Naive thymus-derived CD4-positive, alpha-beta T cell (primary cell): ENCODE data around the gene CC2D1A. TPM values are rescaled to one million over a fixed set of nuclear protein-coding genes. Genes with fewer than 3 reads are reported as not detected.

Source experiments
- ATAC-seq: fragments of 150-1000 bp; cut with Tn5 transposase; 2 replicates; pipeline ENCODE4 v1.10.0; 2021; ENCODE audit warnings: mild to moderate bottlenecking, moderate library complexity
- CTCF ChIA-PET: fragments of 350-600 bp; sonication (Branson Sonifier 250); formaldehyde crosslinking; loops from one replicate; lab custom pipeline; 2021; ENCODE audit warnings: antibody characterized with exemption; lab: Charles Lee
- POLR2A ChIA-PET: fragments of 350-600 bp; sonication (Branson Sonifier 250); formaldehyde crosslinking; loops from one replicate; lab custom pipeline; 2021; ENCODE audit warnings: antibody characterized with exemption, inconsistent platforms; lab: Charles Lee
- DNase-seq, 9 donors: peaks; one replicate each; pipeline versions ENCODE4 v3.0.0 to v3.0.0-alpha.2; 2020 to 2022; ENCODE audit warnings: mixed read lengths in 1 of 9
- H3K27ac ChIP-seq: one replicate; pipeline ENCODE4 v1.7.0; 2013; ENCODE audit warnings: mild to moderate bottlenecking, low read depth, low read length, moderate library complexity
- H3K27me3 ChIP-seq, 2 donors: one replicate each; pipeline ENCODE4 v1.7.0; 2013; ENCODE audit warnings: low read length in 2 of 2, mild to moderate bottlenecking in 2 of 2, moderate library complexity in 2 of 2; ENCODE audit not compliant: control insufficient read depth in 2 of 2, insufficient read depth in 2 of 2
- H3K36me3 ChIP-seq, 3 experiments: 1 replicate in 2 of 3; 2 replicates in 1 of 3; pipeline ENCODE4 v1.7.0; 2013; ENCODE audit warnings: low read length in 3 of 3, mild to moderate bottlenecking in 3 of 3, moderate library complexity in 1 of 3; ENCODE audit not compliant: insufficient read depth in 3 of 3, control insufficient read depth in 2 of 3
- H3K4me1 ChIP-seq, 2 donors: one replicate each; pipeline ENCODE4 v1.7.0; 2013; ENCODE audit warnings: low read length in 2 of 2, mild to moderate bottlenecking in 2 of 2, moderate library complexity in 1 of 2; ENCODE audit not compliant: control insufficient read depth in 2 of 2, insufficient read depth in 2 of 2
- H3K4me3 ChIP-seq: 2 replicates; pipeline ENCODE4 v1.7.0; 2013; ENCODE audit warnings: mild to moderate bottlenecking, low read length
- H3K9me3 ChIP-seq, 3 experiments: 1 replicate in 2 of 3; 2 replicates in 1 of 3; pipeline ENCODE4 v1.7.0; 2013; ENCODE audit warnings: low read length in 3 of 3; ENCODE audit not compliant: control insufficient read depth in 2 of 3
- H3K27ac Mint-ChIP-seq, 9 donors: one replicate each; pipeline ENCODE4 v1.8.0; 2020 to 2022; ENCODE audit warnings: mixed read lengths in 9 of 9, mild to moderate bottlenecking in 8 of 9, moderate library complexity in 5 of 9, inconsistent platforms in 2 of 9
- H3K27me3 Mint-ChIP-seq, 5 donors: one replicate each; pipeline ENCODE4 v1.8.0; 2021 to 2022; ENCODE audit warnings: mixed read lengths in 5 of 5, mild to moderate bottlenecking in 1 of 5
- H3K36me3 Mint-ChIP-seq, 5 donors: one replicate each; pipeline ENCODE4 v1.8.0; 2020 to 2022; ENCODE audit warnings: mixed read lengths in 5 of 5, mild to moderate bottlenecking in 3 of 5, inconsistent platforms in 1 of 5
- H3K4me1 Mint-ChIP-seq, 7 donors: one replicate each; pipeline ENCODE4 v1.8.0; 2020 to 2022; ENCODE audit warnings: mixed read lengths in 7 of 7, mild to moderate bottlenecking in 3 of 7, inconsistent platforms in 1 of 7
- H3K4me3 Mint-ChIP-seq, 10 donors: one replicate each; pipeline ENCODE4 v1.8.0; 2020 to 2022; ENCODE audit warnings: mild to moderate bottlenecking in 10 of 10, mixed read lengths in 10 of 10, moderate library complexity in 6 of 10, inconsistent platforms in 2 of 10
- H3K9me3 Mint-ChIP-seq, 11 donors: one replicate each; pipeline ENCODE4 v1.8.0; 2020 to 2022; ENCODE audit warnings: mixed read lengths in 11 of 11, mild to moderate bottlenecking in 4 of 11, inconsistent platforms in 1 of 11, moderate library complexity in 1 of 11
- intact Hi-C, 2 donors: fragments of 100-400 bp; cut with micrococcal nuclease; formaldehyde crosslinking; loops; one replicate each; pipeline ENCODE4 v1.15.1; 2023
- polyA plus RNA-seq, 2 donors: library from polyadenylated mRNA; unstranded; fragments of 300-500 nt; fragmentation: Illumina TruSeq; gene quantifications; one replicate each; pipeline ENCODE4 v1.2.3, GENCODE V29; 2021
- total RNA-seq, 6 experiments: library from RNA in 5 of 6; stranded (reverse) in 5 of 6; gene quantifications; 1 replicate in 5 of 6; 2 replicates in 1 of 6; pipeline ENCODE4 v1.2.3 and lab custom pipeline; 2021 to 2026

Gene CC2D1A
- total and polyA plus RNA-seq, 7 experiments from 2014 or later = 4.1 to 33.1 (median 28.8) TPM

DNA sequence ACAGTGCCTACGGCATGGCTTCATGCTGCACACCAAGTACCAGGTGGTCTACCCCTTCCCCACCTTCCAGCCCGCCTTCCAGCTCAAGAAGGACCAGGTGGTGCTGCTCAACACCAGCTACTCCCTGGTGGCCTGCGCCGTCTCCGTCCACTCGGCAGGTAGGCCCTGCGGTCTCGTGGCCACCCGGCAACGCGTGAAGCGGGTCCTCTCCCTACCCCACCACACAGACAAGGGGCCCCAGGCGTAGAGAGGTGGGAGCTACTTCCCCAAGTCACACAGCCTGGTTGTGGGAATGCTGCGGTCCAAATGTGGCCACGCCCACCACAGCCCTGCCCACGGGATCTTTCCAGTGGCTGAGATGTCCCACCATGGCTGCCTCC lies 50.4 kb downstream of the CC2D1A start:
- Histone ChIP-seq H3K36me3 (peaks cover 0 to 73% (median 0%) of the 10 kb centered on the region in 3 experiments), H3K9me3 (no peaks in the 10 kb centered on the region), H3K4me1 (peaks cover 13 to 17% of the 10 kb centered on the region in 2 donors), H3K27me3 (no peaks in the 10 kb centered on the region), H3K27ac (no peak overlapping the region), H3K4me3 (no peak overlapping the region)
- peak overlapping the region in 1 of 9 donors; percentile 25 for H3K27ac Mint-ChIP-seq
- peak overlapping the region in 1 of 10 donors; percentile 53 for H3K4me3 Mint-ChIP-seq
- ChIA-PET POLR2A (interaction anchor here (0.6 to 6.3 kb wide), 5 partner anchors 29 to 93 kb away, joined by 4 to 59 read pairs (median 5); partner anchors contain the start of gene IL27RA), CTCF (interaction anchor here (1.2 kb wide), 2 partner anchors 20 to 30 kb away, joined by 3 read pairs; no protein-coding TSS in a partner anchor)
- no peak for ATAC-seq
- H3K4me1 Mint-ChIP-seq = peaks cover 5 to 28% (median 19%) of the 10 kb centered on the region in 7 donors
- H3K27me3 Mint-ChIP-seq = no peaks in the 10 kb centered on the region
- H3K36me3 Mint-ChIP-seq = peaks cover 0 to 17% (median 2%) of the 10 kb centered on the region in 5 donors
- intact Hi-C loops = no loop called here
- DNase-seq = no peak
- H3K9me3 Mint-ChIP-seq = no peaks in the 10 kb centered on the region

DNA sequence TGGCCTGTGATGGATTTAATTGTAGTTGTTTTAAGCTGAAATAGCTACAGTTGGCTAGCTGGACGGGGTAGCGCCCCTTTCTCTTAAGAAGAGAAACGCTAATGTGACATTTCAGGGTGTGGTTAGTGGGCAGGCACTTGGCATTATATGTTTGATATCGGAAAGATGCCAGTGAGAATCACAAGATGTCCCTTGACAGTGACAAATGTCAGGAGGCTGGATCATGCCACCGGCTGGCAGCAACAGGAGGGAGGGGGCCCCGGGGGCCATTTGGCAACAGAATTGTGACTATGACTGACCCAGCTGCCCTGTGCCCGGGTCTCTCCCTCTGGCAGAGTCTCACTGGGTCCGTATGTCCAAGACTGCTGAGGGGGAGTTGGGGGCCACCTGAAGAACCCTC lies 51.0 kb downstream of the CC2D1A start:
- intact Hi-C loops = no loop called here
- Histone ChIP-seq H3K9me3 (no peaks in the 10 kb centered on the region), H3K27me3 (no peaks in the 10 kb centered on the region), H3K27ac (no peak overlapping the region), H3K36me3 (peaks cover 0 to 80% (median 0%) of the 10 kb centered on the region in 3 experiments), H3K4me3 (no peak overlapping the region), H3K4me1 (peaks cover 11 to 13% of the 10 kb centered on the region in 2 donors)
- ATAC-seq = no peak
- Mint-ChIP-seq H3K36me3 (peaks cover 0 to 21% (median 5%) of the 10 kb centered on the region in 5 donors), H3K4me3 (no peak overlapping the region), H3K4me1 (peaks cover 1 to 22% (median 15%) of the 10 kb centered on the region in 7 donors), H3K27ac (peak overlapping the region in 1 of 9 donors; percentile 54), H3K9me3 (no peaks in the 10 kb centered on the region), H3K27me3 (no peaks in the 10 kb centered on the region)
- DNase-seq = no peak
- POLR2A ChIA-PET = interaction anchor here (0.8 to 1.0 kb wide), 2 partner anchors 48 to 85 kb away, joined by 5 read pairs; no protein-coding TSS in a partner anchor
- CTCF ChIA-PET = interaction anchor here (0.6 to 1.2 kb wide), 3 partner anchors 19 to 52 kb away, joined by 3 to 4 read pairs (median 3); no protein-coding TSS in a partner anchor

DNA sequence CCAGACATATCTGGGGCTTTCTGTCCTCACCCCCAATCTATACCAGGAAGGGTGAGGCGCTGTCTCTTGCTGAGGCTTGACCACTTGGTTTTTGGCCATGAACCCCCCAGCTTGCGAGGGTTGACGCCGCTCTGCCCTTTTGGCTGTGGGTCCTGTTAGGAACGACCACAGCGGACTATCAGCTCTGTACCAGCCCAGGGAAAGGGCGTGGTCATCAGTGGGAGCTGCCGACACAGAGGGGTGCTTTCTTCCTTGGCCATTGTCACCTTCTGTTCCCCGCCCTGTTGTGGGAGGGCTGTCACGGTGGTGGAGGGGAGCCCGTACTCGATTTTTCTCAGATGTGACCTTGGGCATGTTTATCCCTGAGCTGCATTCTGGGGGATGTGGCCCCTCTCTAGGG lies 52.0 kb downstream of the CC2D1A start:
- Mint-ChIP-seq H3K4me1 (peaks cover 0 to 21% (median 13%) of the 10 kb centered on the region in 7 donors), H3K27ac (no peak overlapping the region), H3K27me3 (no peaks in the 10 kb centered on the region), H3K9me3 (no peaks in the 10 kb centered on the region), H3K4me3 (no peak overlapping the region), H3K36me3 (peaks cover 0 to 21% (median 5%) of the 10 kb centered on the region in 5 donors)
- Histone ChIP-seq H3K27me3 (no peaks in the 10 kb centered on the region), H3K27ac (no peak overlapping the region), H3K36me3 (peaks cover 0 to 83% (median 0%) of the 10 kb centered on the region in 3 experiments), H3K4me1 (peaks cover 10 to 12% of the 10 kb centered on the region in 2 donors), H3K4me3 (no peak overlapping the region), H3K9me3 (no peaks in the 10 kb centered on the region)
- intact Hi-C loops = no loop called here
- DNase-seq (no peak), ATAC-seq (no peak)
- ChIA-PET CTCF (no interaction called here), POLR2A (interaction anchor here (0.6 to 1.0 kb wide), 2 partner anchors 49 to 1037 kb away, joined by 3 read pairs; no protein-coding TSS in a partner anchor)

DNA sequence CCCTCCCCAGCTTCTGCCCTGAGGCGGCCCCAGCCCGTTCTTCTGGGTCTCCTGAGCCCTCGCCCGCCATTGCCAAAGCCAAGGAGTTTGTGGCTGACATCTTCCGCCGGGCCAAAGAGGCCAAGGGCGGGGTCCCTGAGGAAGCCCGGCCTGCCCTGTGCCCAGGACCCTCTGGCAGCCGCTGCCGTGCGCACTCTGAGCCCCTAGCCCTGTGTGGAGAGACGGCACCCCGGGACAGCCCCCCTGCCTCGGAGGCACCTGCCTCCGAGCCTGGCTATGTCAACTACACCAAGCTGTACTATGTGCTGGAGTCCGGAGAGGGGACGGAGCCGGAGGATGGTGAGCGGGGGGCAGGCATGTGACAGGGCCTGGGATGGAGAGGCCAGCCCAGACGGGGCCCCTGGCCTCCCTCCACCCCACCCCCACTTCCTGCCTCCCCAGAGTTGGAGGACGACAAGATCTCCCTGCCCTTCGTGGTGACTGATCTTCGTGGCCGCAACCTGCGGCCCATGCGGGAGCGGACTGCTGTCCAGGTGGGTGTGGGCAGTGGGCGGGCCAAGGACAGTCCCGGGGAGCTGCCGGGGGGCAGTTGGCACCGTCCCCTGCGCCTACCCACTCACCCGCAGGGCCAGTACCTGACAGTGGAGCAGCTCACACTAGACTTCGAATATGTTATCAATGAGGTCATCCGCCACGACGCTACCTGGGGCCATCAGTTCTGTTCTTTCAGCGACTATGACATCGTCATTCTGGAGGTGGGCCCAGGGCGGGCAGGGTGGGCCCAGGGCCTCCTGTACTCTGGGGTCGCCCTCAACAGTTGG lies 53.4 kb downstream of the CC2D1A start:
- POLR2A ChIA-PET = interaction anchor here (0.6 to 1.1 kb wide), 4 partner anchors 33 to 89 kb away, joined by 3 to 4 read pairs (median 4); no protein-coding TSS in a partner anchor

DNA sequence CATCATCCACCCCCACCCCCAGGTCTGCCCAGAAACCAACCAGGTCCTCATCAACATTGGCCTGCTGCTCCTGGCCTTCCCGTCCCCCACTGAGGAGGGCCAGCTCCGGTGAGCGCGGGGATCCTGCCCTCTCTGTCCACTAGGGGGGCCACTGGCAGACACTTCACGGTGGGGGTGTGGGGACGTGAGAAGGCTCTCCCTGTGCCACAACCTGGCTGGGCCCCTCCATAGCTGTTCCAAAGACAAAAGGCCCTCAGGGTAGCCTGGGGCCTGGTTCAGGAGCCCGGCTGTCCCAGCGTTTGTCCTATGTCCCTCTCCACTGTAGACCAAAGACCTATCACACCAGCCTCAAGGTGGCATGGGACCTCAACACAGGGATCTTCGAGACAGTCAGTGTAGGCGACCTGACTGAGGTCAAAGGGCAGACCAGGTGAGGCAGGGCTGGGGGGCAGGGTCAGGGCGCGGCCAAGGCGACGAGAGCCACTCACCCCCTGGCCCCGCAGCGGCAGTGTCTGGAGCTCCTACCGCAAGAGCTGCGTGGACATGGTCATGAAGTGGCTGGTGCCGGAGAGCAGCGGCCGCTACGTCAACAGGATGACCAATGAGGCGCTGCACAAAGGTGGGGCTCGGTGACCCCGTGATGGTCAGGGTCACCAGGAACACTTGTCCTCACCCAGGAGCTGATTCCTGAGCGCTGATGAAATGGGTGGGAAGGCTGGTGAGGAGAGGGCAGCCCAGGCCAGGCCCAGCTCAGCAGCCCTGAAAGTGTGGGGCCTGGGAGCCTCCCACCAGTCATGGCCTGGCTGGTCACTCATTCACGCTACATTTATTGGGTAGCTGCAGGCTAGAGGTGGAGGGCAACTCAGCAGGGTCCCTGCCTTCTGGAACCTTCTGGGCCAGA lies 54.2 kb downstream of the CC2D1A start:
- H3K27me3 ChIP-seq = no peaks in the 10 kb centered on the region
- Mint-ChIP-seq H3K27me3 (no peaks in the 10 kb centered on the region), H3K4me1 (peaks cover 0 to 5% (median 3%) of the 10 kb centered on the region in 7 donors), H3K4me3 (no peak overlapping the region), H3K27ac (peak overlapping the region in 3 of 9 donors; percentile 31 to 75 (median 43)), H3K36me3 (peaks cover 0 to 31% (median 10%) of the 10 kb centered on the region in 5 donors), H3K9me3 (no peaks in the 10 kb centered on the region)
- ATAC-seq = peak; percentile 61
- no peaks in the 10 kb centered on the region for H3K9me3 ChIP-seq
- intact Hi-C loops = loop anchor here in 1 of 2 donors (1.0 to 2.0 kb wide), 2 partner anchors 73 to 88 kb away; no protein-coding TSS in a partner anchor
- peak in 2 of 9 donors; percentile 29 to 37 for DNase-seq
- CTCF ChIA-PET = interaction anchor here (0.8 to 1.4 kb wide), 5 partner anchors 17 to 116 kb away, joined by 3 to 4 read pairs (median 3); no protein-coding TSS in a partner anchor
- no peak overlapping the region for H3K27ac ChIP-seq
- no peaks in the 10 kb centered on the region for H3K4me1 ChIP-seq
- POLR2A ChIA-PET = interaction anchor here (0.6 to 1.1 kb wide), 5 partner anchors 32 to 89 kb away, joined by 3 to 4 read pairs (median 4); partner anchors contain the start of gene IL27RA
- H3K36me3 ChIP-seq = peaks cover 0 to 87% (median 0%) of the 10 kb centered on the region in 3 experiments
- no peak overlapping the region for H3K4me3 ChIP-seq

More for the DNA sequence above, 53.4 kb downstream of the CC2D1A start:
- H3K36me3 ChIP-seq = peaks cover 0 to 84% (median 0%) of the 10 kb centered on the region in 3 experiments
- ATAC-seq = no peak
- CTCF ChIA-PET = interaction anchor here (0.8 to 1.4 kb wide), 4 partner anchors 45 to 117 kb away, joined by 3 read pairs; no protein-coding TSS in a partner anchor
- no peaks in the 10 kb centered on the region for H3K4me1 ChIP-seq
- H3K4me3 ChIP-seq = no peak overlapping the region
- no peaks in the 10 kb centered on the region for H3K27me3 Mint-ChIP-seq
- no peak overlapping the region for H3K27ac Mint-ChIP-seq
- peaks cover 0 to 8% (median 3%) of the 10 kb centered on the region in 7 donors for H3K4me1 Mint-ChIP-seq
- H3K27ac ChIP-seq = no peak overlapping the region
- H3K9me3 Mint-ChIP-seq = no peaks in the 10 kb centered on the region
- H3K9me3 ChIP-seq = no peaks in the 10 kb centered on the region
- DNase-seq = no peak
- H3K36me3 Mint-ChIP-seq = peaks cover 0 to 22% (median 5%) of the 10 kb centered on the region in 5 donors
- no peaks in the 10 kb centered on the region for H3K27me3 ChIP-seq
- intact Hi-C loops = no loop called here
- H3K4me3 Mint-ChIP-seq = no peak overlapping the region
